ENCODE results near the gene ACCSL. TPM values are rescaled to one million over a fixed set of nuclear protein-coding genes. Genes with fewer than 3 reads are reported as not detected.

ACCSL gene
- polyA plus RNA-seq, 3 donors: not detected

GRCh38 chr11:44014968-44015623 is 32.7 kb upstream of the ACCSL start:
- TF ChIP-seq, protein P1, sequence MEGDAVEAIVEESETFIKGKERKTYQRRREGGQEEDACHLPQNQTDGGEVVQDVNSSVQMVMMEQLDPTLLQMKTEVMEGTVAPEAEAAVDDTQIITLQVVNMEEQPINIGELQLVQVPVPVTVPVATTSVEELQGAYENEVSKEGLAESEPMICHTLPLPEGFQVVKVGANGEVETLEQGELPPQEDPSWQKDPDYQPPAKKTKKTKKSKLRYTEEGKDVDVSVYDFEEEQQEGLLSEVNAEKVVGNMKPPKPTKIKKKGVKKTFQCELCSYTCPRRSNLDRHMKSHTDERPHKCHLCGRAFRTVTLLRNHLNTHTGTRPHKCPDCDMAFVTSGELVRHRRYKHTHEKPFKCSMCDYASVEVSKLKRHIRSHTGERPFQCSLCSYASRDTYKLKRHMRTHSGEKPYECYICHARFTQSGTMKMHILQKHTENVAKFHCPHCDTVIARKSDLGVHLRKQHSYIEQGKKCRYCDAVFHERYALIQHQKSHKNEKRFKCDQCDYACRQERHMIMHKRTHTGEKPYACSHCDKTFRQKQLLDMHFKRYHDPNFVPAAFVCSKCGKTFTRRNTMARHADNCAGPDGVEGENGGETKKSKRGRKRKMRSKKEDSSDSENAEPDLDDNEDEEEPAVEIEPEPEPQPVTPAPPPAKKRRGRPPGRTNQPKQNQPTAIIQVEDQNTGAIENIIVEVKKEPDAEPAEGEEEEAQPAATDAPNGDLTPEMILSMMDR (IDR thresholded peaks at IDR 0.05): no peak
- H3K4me1 Mint-ChIP-seq: no peaks in the 10 kb centered on the region
- Histone ChIP-seq H3K4me2 (replicated peaks; ENCODE audit: extremely low read depth, low read length, poor library complexity, severe bottlenecking) (no peak overlapping the region), H3K4me1 (ENCODE audit: control insufficient read depth in 1 of 2, insufficient read depth in 2 of 2, low read length in 2 of 2) (no peaks in the 10 kb centered on the region), H4K20me1 (ENCODE audit: insufficient read depth, low read length) (no peaks in the 10 kb centered on the region), H3K27me3 (ENCODE audit: control insufficient read depth in 2 of 2, insufficient read depth in 2 of 2, low read length in 2 of 2) (no peaks in the 10 kb centered on the region), H3K9ac (ENCODE audit: insufficient read depth, low read length, poor library complexity, severe bottlenecking) (no peak overlapping the region), H3K4me3 (replicated peaks in 1 of 3; ENCODE audit: low read depth in 2 of 3, low read length in 3 of 3) (no peak overlapping the region), H3K9me3 (replicated peaks in 1 of 2; ENCODE audit: control insufficient read depth in 1 of 2, insufficient read depth in 1 of 2, low read length in 2 of 2) (no peaks in the 10 kb centered on the region), H2AFZ (ENCODE audit: insufficient read depth, low read depth, low read length, poor library complexity, severe bottlenecking) (no peak overlapping the region), H3K36me3 (replicated peaks in 1 of 2; ENCODE audit: control insufficient read depth in 1 of 2, insufficient read depth in 2 of 2, low read length in 2 of 2) (no peaks in the 10 kb centered on the region), H3K27ac (ENCODE audit: low read depth in 1 of 2, low read length in 2 of 2) (no peak overlapping the region), H3K79me2 (ENCODE audit: insufficient read depth, low read length) (no peaks in the 10 kb centered on the region)
- 81% methylated on average over 6 of the region's 8 CpGs for WGBS (ENCODE audit: insufficient coverage)
- peaks cover 2 to 10% (median 7%) of the 10 kb centered on the region in 3 donors for H3K27me3 Mint-ChIP-seq (ENCODE audit: low read depth in 3 of 3)
- intact Hi-C loops (cut with micrococcal nuclease): no loop called here
- no peaks in the 10 kb centered on the region for H3K36me3 Mint-ChIP-seq
- no peaks in the 10 kb centered on the region for H3K9me3 Mint-ChIP-seq
- no peak overlapping the region for H3K27ac Mint-ChIP-seq
- no peak for DNase-seq
- no peak overlapping the region for H3K4me3 Mint-ChIP-seq

DNA sequence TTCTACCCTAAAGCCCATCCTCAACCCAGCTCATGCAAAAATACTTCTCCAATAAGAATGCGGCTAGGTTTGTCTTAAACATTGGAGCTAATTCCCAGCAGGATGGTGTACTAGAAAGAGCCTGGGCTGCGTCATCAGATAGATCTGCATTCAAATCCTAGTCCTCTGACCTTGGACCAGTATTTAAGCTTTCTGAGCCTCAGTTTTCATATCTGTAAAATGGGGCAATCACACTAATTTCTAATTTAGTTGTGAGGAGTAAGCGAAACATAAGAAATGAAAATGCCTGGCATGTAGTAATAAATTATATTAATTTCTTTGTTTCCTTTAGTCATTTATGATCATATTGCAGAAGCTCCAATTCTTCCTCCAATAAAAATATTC is 32.2 kb upstream of the ACCSL start:
- H3K9me3 Mint-ChIP-seq: no peaks in the 10 kb centered on the region

More for the DNA sequence above, 32.2 kb upstream of the ACCSL start:
- Mint-ChIP-seq H3K4me3 (no peak overlapping the region), H3K4me1 (no peaks in the 10 kb centered on the region), H3K27me3 (ENCODE audit: low read depth in 3 of 3) (peaks cover 2 to 8% (median 4%) of the 10 kb centered on the region in 3 donors), H3K27ac (no peak overlapping the region), H3K36me3 (no peaks in the 10 kb centered on the region)
- no CpG with 5 or more reads among the region's 3 CpGs for WGBS (ENCODE audit: insufficient coverage)
- H4K20me1 ChIP-seq (ENCODE audit: insufficient read depth, low read length): no peaks in the 10 kb centered on the region
- DNase-seq: no peak
- no peak overlapping the region for H3K4me3 ChIP-seq (replicated peaks in 1 of 3; ENCODE audit: low read depth in 2 of 3, low read length in 3 of 3)
- H3K4me1 ChIP-seq (ENCODE audit: control insufficient read depth in 1 of 2, insufficient read depth in 2 of 2, low read length in 2 of 2): no peaks in the 10 kb centered on the region
- H3K36me3 ChIP-seq (replicated peaks in 1 of 2; ENCODE audit: control insufficient read depth in 1 of 2, insufficient read depth in 2 of 2, low read length in 2 of 2): no peaks in the 10 kb centered on the region
- H3K9me3 ChIP-seq (replicated peaks in 1 of 2; ENCODE audit: control insufficient read depth in 1 of 2, insufficient read depth in 1 of 2, low read length in 2 of 2): no peaks in the 10 kb centered on the region
- no peak overlapping the region for H3K9ac ChIP-seq (ENCODE audit: insufficient read depth, low read length, poor library complexity, severe bottlenecking)
- H3K4me2 ChIP-seq (replicated peaks; ENCODE audit: extremely low read depth, low read length, poor library complexity, severe bottlenecking): no peak overlapping the region
- TF ChIP-seq, protein P1 (IDR thresholded peaks at IDR 0.05): no peak
- no peak overlapping the region for H3K27ac ChIP-seq (ENCODE audit: low read depth in 1 of 2, low read length in 2 of 2)
- no peaks in the 10 kb centered on the region for H3K27me3 ChIP-seq (ENCODE audit: control insufficient read depth in 2 of 2, insufficient read depth in 2 of 2, low read length in 2 of 2)
- intact Hi-C loops (cut with micrococcal nuclease): no loop called here
- no peak overlapping the region for H2AFZ ChIP-seq (ENCODE audit: insufficient read depth, low read depth, low read length, poor library complexity, severe bottlenecking)
- no peaks in the 10 kb centered on the region for H3K79me2 ChIP-seq (ENCODE audit: insufficient read depth, low read length)
